ENCODE measurements around the gene TLR8. TPM values are rescaled to one million over a fixed set of nuclear protein-coding genes. Genes with fewer than 3 reads are reported as not detected.

TLR8 gene
- total RNA-seq, 1 donor: under 0.01 TPM

- H3K27ac ChIP-seq (ENCODE audit: low read depth, low read length): no peak overlapping the region
These were observed 15.2 kb upstream of the TLR8 start for GRCh38 chrX:12891171-12891570.

GRCh38 chrX:12891915-12892506, 14.4 kb upstream of the TLR8 start:
- TF ChIP-seq CTCF (IDR thresholded peaks at IDR 0.05; ENCODE audit: extremely low read depth, low read depth, low read length): no peak
- no peaks in the 10 kb centered on the region for H3K4me1 ChIP-seq (ENCODE audit: insufficient read depth, low read length)
- H3K27me3 ChIP-seq (ENCODE audit: insufficient read depth, low read length): no peaks in the 10 kb centered on the region
- no peak overlapping the region for H3K4me2 ChIP-seq (ENCODE audit: insufficient read depth, low read length)
- no peak overlapping the region for H2AFZ ChIP-seq (ENCODE audit: low read length)
- no peak overlapping the region for H3K4me3 ChIP-seq (ENCODE audit: insufficient read depth, low read length)
- H3K9me3 ChIP-seq (ENCODE audit: low read depth, low read length): no peaks in the 10 kb centered on the region
- H3K27ac ChIP-seq (ENCODE audit: low read depth, low read length): no peak overlapping the region
- no peaks in the 10 kb centered on the region for H3K79me2 ChIP-seq (ENCODE audit: insufficient read depth, low read length)
- H4K20me1 ChIP-seq (ENCODE audit: insufficient read depth, low read length): no peaks in the 10 kb centered on the region
- no peaks in the 10 kb centered on the region for H3K36me3 ChIP-seq (ENCODE audit: insufficient read depth, low read length)
- DNase-seq (ENCODE audit: insufficient read length, low spot score, missing footprints): no peak

More at GRCh38 chrX:12891171-12891570, 15.2 kb upstream of the TLR8 start:
- H3K79me2 ChIP-seq (ENCODE audit: insufficient read depth, low read length): no peaks in the 10 kb centered on the region
- H2AFZ ChIP-seq (ENCODE audit: low read length): no peak overlapping the region
- no peaks in the 10 kb centered on the region for H4K20me1 ChIP-seq (ENCODE audit: insufficient read depth, low read length)
- TF ChIP-seq CTCF (IDR thresholded peaks at IDR 0.05; ENCODE audit: extremely low read depth, low read depth, low read length): no peak
- H3K27me3 ChIP-seq (ENCODE audit: insufficient read depth, low read length): peaks cover 3% of the 10 kb centered on the region
- no peaks in the 10 kb centered on the region for H3K4me1 ChIP-seq (ENCODE audit: insufficient read depth, low read length)
- no peak for DNase-seq (ENCODE audit: insufficient read length, low spot score, missing footprints)
- no peaks in the 10 kb centered on the region for H3K36me3 ChIP-seq (ENCODE audit: insufficient read depth, low read length)
- no peak overlapping the region for H3K4me2 ChIP-seq (ENCODE audit: insufficient read depth, low read length)
- no peak overlapping the region for H3K4me3 ChIP-seq (ENCODE audit: insufficient read depth, low read length)
- no peaks in the 10 kb centered on the region for H3K9me3 ChIP-seq (ENCODE audit: low read depth, low read length)

- no peak for DNase-seq (ENCODE audit: insufficient read length, low spot score, missing footprints)
- no peaks in the 10 kb centered on the region for H3K4me1 ChIP-seq (ENCODE audit: insufficient read depth, low read length)
These were observed 13.7 kb upstream of the TLR8 start for GRCh38 chrX:12892716-12893115.

More at GRCh38 chrX:12892716-12893115, 13.7 kb upstream of the TLR8 start:
- no peaks in the 10 kb centered on the region for H3K27me3 ChIP-seq (ENCODE audit: insufficient read depth, low read length)
- H3K79me2 ChIP-seq (ENCODE audit: insufficient read depth, low read length): no peaks in the 10 kb centered on the region
- H4K20me1 ChIP-seq (ENCODE audit: insufficient read depth, low read length): no peaks in the 10 kb centered on the region
- no peak for TF ChIP-seq CTCF (IDR thresholded peaks at IDR 0.05; ENCODE audit: extremely low read depth, low read depth, low read length)
- H3K9me3 ChIP-seq (ENCODE audit: low read depth, low read length): no peaks in the 10 kb centered on the region
- H2AFZ ChIP-seq (ENCODE audit: low read length): no peak overlapping the region
- no peak overlapping the region for H3K4me3 ChIP-seq (ENCODE audit: insufficient read depth, low read length)
- no peak overlapping the region for H3K27ac ChIP-seq (ENCODE audit: low read depth, low read length)
- no peaks in the 10 kb centered on the region for H3K36me3 ChIP-seq (ENCODE audit: insufficient read depth, low read length)
- no peak overlapping the region for H3K4me2 ChIP-seq (ENCODE audit: insufficient read depth, low read length)

Data from osteoblast (primary cell).